Limb (tissue), 2 donors: ENCODE results near the gene CEP78.

ENCODE experiments used
- DNase-seq, 2 donors: peaks; one replicate each; pipeline ENCODE4 v3.0.0-alpha.2; 2016; ENCODE audit errors: extremely low spot score in 2 of 2

Gene CEP78

GRCh38 chr9:78307360-78307759, 71.5 kb downstream of the CEP78 start:
- DNase-seq = no peak

- DNase-seq = no peak
Measured at GRCh38 chr9:78309066-78309465, 73.2 kb downstream of the CEP78 start.

- DNase-seq = no peak
Measured at GRCh38 chr9:78311075-78311474, 75.2 kb downstream of the CEP78 start.

GRCh38 chr9:78311886-78312524, 76.1 kb downstream of the CEP78 start:
- DNase-seq = no peak

- DNase-seq = no peak
Measured at GRCh38 chr9:78314550-78314949, 78.7 kb downstream of the CEP78 start.

GRCh38 chr9:78314953-78315870, 79.3 kb downstream of the CEP78 start:
- no peak for DNase-seq

- DNase-seq = no peak
Measured at GRCh38 chr9:78316166-78316892, 80.5 kb downstream of the CEP78 start.

- DNase-seq = peak in 1 of 2 donors; percentile 45
Measured at GRCh38 chr9:78319197-78320029, 83.5 kb downstream of the CEP78 start.

- DNase-seq = no peak
Measured at GRCh38 chr9:78320030-78320693, 84.3 kb downstream of the CEP78 start.

- DNase-seq = no peak
Measured at GRCh38 chr9:78320875-78321496, 85.1 kb downstream of the CEP78 start.

- DNase-seq = no peak
Measured at GRCh38 chr9:78321505-78321904, 85.6 kb downstream of the CEP78 start.

- no peak for DNase-seq
Measured at GRCh38 chr9:78324068-78324650, 88.3 kb downstream of the CEP78 start.

GRCh38 chr9:78324682-78325081, 88.8 kb downstream of the CEP78 start:
- no peak for DNase-seq

GRCh38 chr9:78325343-78325742, 89.5 kb downstream of the CEP78 start:
- peak; percentile 30 to 67 for DNase-seq

GRCh38 chr9:78325846-78326360, 90.0 kb downstream of the CEP78 start:
- DNase-seq = no peak

GRCh38 chr9:78326564-78326963, 90.7 kb downstream of the CEP78 start:
- no peak for DNase-seq
